ENCODE data around the gene ROPN1L. TPM values are rescaled to one million over a fixed set of nuclear protein-coding genes. Genes with fewer than 3 reads are reported as not detected.

ROPN1L gene
- total and polyA plus RNA-seq, 2 of the 8 experiments (the other 6 are each of a cell fraction or from before 2014, with no cell fraction given): 0.24 to 0.73 TPM

- no peak for TF ChIP-seq BACH1 (IDR thresholded peaks at IDR 0.05; ENCODE audit: low read length)
- TF ChIP-seq POLR2AphosphoS5 (IDR thresholded peaks at IDR 0.05; ENCODE audit: low read depth, low read length): no peak
- TF ChIP-seq ATF2 (IDR thresholded peaks at IDR 0.05; ENCODE audit: low read length): no peak
- no peak for TF ChIP-seq KDM1A (IDR thresholded peaks at IDR 0.05; ENCODE audit: borderline replicate concordance, low read length)
- TF ChIP-seq, protein P1, sequence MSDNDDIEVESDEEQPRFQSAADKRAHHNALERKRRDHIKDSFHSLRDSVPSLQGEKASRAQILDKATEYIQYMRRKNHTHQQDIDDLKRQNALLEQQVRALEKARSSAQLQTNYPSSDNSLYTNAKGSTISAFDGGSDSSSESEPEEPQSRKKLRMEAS (IDR thresholded peaks at IDR 0.05): no peak
- TF ChIP-seq ASH2L (IDR thresholded peaks at IDR 0.05; ENCODE audit: low read length): no peak
Observed at GRCh38 chr5:10499066-10499465, 57.4 kb downstream of the ROPN1L start (continued).

Measured in H1 (cell line).